GM10248 (cell line): ENCODE data around the gene ZNF674.
"Not testable (repeated sequence)": the region's sequence is repeated elsewhere in the genome, so short reads cannot be mapped to it uniquely, and the experiment has no call there.

ENCODE experiments used
- CTCF ChIA-PET: fragments of 300-600 bp; sonication (Branson Sonifier 250); formaldehyde crosslinking; extraction: SDS; loops from one replicate; lab custom pipeline; 2021; ENCODE audit warnings: antibody characterized with exemption; lab: Yijun Ruan, JAX
- POLR2A ChIA-PET: fragments of 350-650 bp; sonication (Branson Sonifier 250); formaldehyde crosslinking; extraction: SDS; loops from one replicate; lab custom pipeline; 2020; ENCODE audit warnings: antibody characterized with exemption; lab: Yijun Ruan, JAX
- DNase-seq: peaks from one replicate; pipeline ENCODE4 v3.0.0; 2012; ENCODE audit errors: extremely low spot score
- CTCF ChIP-seq: IDR thresholded peaks from 2 replicates; pipeline ENCODE4 v1.5.1; 2012; ENCODE audit warnings: mild to moderate bottlenecking, low read depth; ENCODE audit errors: extremely low read depth, missing control alignments, control extremely low read depth

Gene ZNF674

GRCh38 chrX:46559062-46559461, 13.8 kb upstream of the ZNF674 start:
- POLR2A ChIA-PET, result no interaction called here
- TF ChIP-seq CTCF, result no peak
- CTCF ChIA-PET, result interaction anchor here (1.5 kb wide), 1 partner anchor 237 kb away, joined by 3 read pairs; no protein-coding TSS in a partner anchor
- DNase-seq, result no peak

GRCh38 chrX:46554942-46555341, 9.7 kb upstream of the ZNF674 start:
- DNase-seq, result no peak
- peak; percentile 17 for TF ChIP-seq CTCF
- CTCF ChIA-PET, result interaction anchor here (0.9 kb wide), 1 partner anchor 241 kb away, joined by 4 read pairs; no protein-coding TSS in a partner anchor
- POLR2A ChIA-PET, result no interaction called here

- no peak for DNase-seq
- ChIA-PET POLR2A (no interaction called here), CTCF (no interaction called here)
- TF ChIP-seq CTCF, result no peak
Observed at GRCh38 chrX:46553935-46554334, 8.7 kb upstream of the ZNF674 start.

GRCh38 chrX:46551494-46552128, 6.4 kb upstream of the ZNF674 start:
- CTCF ChIA-PET, result no interaction called here
- DNase-seq, result no peak
- POLR2A ChIA-PET, result no interaction called here
- TF ChIP-seq CTCF, result no peak

GRCh38 chrX:46549914-46550313, 4.7 kb upstream of the ZNF674 start:
- no peak for TF ChIP-seq CTCF
- no peak for DNase-seq
- ChIA-PET CTCF (no interaction called here), POLR2A (no interaction called here)

- POLR2A ChIA-PET, result no interaction called here
- CTCF ChIA-PET, result no interaction called here
Observed at GRCh38 chrX:46547857-46548256, 2.6 kb upstream of the ZNF674 start.

GRCh38 chrX:46544527-46544926, 694 bp downstream of the ZNF674 start:
- DNase-seq, POLR2A ChIA-PET: not testable (repeated sequence)
- CTCF ChIA-PET, result interaction anchor here (0.8 kb wide), 1 partner anchor 19 kb away, joined by 3 read pairs; no protein-coding TSS in a partner anchor

More at GRCh38 chrX:46547857-46548256, 2.6 kb upstream of the ZNF674 start:
- no peak for DNase-seq
- TF ChIP-seq CTCF, result no peak
